Measurements from ENCODE around the gene FOXP1. TPM values are rescaled to one million over a fixed set of nuclear protein-coding genes. Genes with fewer than 3 reads are reported as not detected.
A peak's percentile ranks its signal among the peaks of the same experiment; 100 is the strongest.

Gene FOXP1
- total and polyA plus RNA-seq, 2 donors (not counting 1 experiment from before 2014, with no cell fraction given), result 91.1 to 508 TPM

DNA sequence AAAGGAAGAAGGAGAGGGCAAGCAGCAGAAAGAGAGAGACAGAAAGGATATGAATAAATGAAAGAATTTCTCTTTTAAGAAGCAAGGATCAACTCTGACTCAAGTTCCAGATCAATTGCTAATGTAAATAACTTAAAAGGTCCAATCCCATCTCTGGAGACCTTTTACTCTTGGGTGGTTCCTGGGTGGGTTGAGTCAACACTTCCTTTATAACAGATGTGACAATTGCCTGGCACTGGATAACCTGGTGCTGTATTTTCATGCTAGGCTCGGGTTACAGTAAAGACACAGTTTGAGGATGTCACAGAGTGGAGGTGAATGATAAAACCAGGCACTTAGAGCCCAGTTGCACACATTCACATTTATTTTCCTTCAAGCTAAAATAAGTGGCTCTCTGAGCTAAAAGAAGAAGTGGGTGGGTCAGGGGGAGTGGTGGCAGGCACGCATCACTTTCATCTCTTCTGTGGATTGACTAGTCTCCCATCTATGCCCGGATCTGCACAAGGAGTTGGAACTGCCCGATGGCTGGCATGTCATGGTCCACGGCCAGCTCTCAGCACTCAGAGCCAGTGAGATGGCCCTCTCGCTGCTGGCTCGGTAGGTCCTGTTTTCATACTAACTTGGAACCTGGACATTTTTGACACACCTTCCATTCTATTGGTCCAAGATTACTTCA lies 465.8 kb downstream of the FOXP1 start:
- H3K27me3 ChIP-seq (replicated peaks in 1 of 4; ENCODE audit: control extremely low read depth in 1 of 4, control insufficient read depth in 3 of 4, insufficient read depth in 4 of 4, low read length in 3 of 4), result no peaks in the 10 kb centered on the region
- H3K9me3 ChIP-seq (ENCODE audit: control extremely low read depth in 1 of 3, control insufficient read depth in 2 of 3, insufficient read depth in 1 of 3, low read length in 2 of 3), result no peaks in the 10 kb centered on the region
- CTCF ChIA-PET, result interaction anchor here (1.1 to 2.2 kb wide), 5 partner anchors 12 to 394 kb away, joined by 3 to 7 read pairs (median 4); no protein-coding TSS in a partner anchor
- H3K4me1 ChIP-seq (ENCODE audit: control insufficient read depth in 2 of 2, insufficient read depth in 2 of 2, low read length in 2 of 2), result peaks cover 28 to 31% of the 10 kb centered on the region in 2 donors
- POLR2A ChIA-PET, result interaction anchor here (1.0 to 1.1 kb wide), 3 partner anchors 9 to 13 kb away, joined by 5 read pairs; no protein-coding TSS in a partner anchor
- Mint-ChIP-seq H3K9me3 (ENCODE audit: insufficient read depth) (no peaks in the 10 kb centered on the region), H3K27ac (peak overlapping the region; percentile 93), H3K27me3 (no peaks in the 10 kb centered on the region), H3K4me3 (peak overlapping the region; percentile 80), H3K4me1 (peaks cover 81% of the 10 kb centered on the region)
- no peak overlapping the region for H3K4me3 ChIP-seq (ENCODE audit: control extremely low read depth in 1 of 5, extremely low read depth in 1 of 5, insufficient read depth in 1 of 5, low read depth in 2 of 5, low read length in 4 of 5)
- TF ChIP-seq EZH2 (IDR thresholded peaks at IDR 0.05; ENCODE audit: borderline replicate concordance, insufficient read depth, low read depth, low read length, poor library complexity, severe bottlenecking), result no peak
- TF ChIP-seq, protein P1, sequence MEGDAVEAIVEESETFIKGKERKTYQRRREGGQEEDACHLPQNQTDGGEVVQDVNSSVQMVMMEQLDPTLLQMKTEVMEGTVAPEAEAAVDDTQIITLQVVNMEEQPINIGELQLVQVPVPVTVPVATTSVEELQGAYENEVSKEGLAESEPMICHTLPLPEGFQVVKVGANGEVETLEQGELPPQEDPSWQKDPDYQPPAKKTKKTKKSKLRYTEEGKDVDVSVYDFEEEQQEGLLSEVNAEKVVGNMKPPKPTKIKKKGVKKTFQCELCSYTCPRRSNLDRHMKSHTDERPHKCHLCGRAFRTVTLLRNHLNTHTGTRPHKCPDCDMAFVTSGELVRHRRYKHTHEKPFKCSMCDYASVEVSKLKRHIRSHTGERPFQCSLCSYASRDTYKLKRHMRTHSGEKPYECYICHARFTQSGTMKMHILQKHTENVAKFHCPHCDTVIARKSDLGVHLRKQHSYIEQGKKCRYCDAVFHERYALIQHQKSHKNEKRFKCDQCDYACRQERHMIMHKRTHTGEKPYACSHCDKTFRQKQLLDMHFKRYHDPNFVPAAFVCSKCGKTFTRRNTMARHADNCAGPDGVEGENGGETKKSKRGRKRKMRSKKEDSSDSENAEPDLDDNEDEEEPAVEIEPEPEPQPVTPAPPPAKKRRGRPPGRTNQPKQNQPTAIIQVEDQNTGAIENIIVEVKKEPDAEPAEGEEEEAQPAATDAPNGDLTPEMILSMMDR (IDR thresholded peaks at IDR 0.05), result no peak
- H3K27ac ChIP-seq (ENCODE audit: low read length in 2 of 2), result peak overlapping the region in 1 of 2 donors; percentile 73
- H3K36me3 ChIP-seq (replicated peaks in 1 of 2; ENCODE audit: control extremely low read depth in 1 of 2, control insufficient read depth in 1 of 2, extremely low read depth in 1 of 2, insufficient read depth in 2 of 2, low read length in 1 of 2), result peaks cover 1 to 57% of the 10 kb centered on the region in 2 experiments
- peaks cover 96% of the 10 kb centered on the region for H3K79me2 ChIP-seq (ENCODE audit: control insufficient read depth, insufficient read depth, low read length)
- 76% methylated on average over 5 of the region's 7 CpGs for WGBS (ENCODE audit: insufficient coverage)
- DNase-seq (peak; percentile 47), ATAC-seq (ENCODE audit: low read depth) (peak; percentile 66)
- peak overlapping the region; percentile 46 for H3K4me2 ChIP-seq (replicated peaks; ENCODE audit: low read depth, low read length, poor library complexity, severe bottlenecking)
- no peak overlapping the region for H2AFZ ChIP-seq (ENCODE audit: insufficient read depth, low read depth, low read length, poor library complexity, severe bottlenecking)
- no peak overlapping the region for H3K9ac ChIP-seq (ENCODE audit: low read length)
- H4K20me1 ChIP-seq (ENCODE audit: control insufficient read depth, insufficient read depth, low read length, poor library complexity, severe bottlenecking), result peaks cover 76% of the 10 kb centered on the region
- intact Hi-C loops (cut with micrococcal nuclease), result loop anchor here (1.0 to 2.0 kb wide), 2 partner anchors 10 to 13 kb away; no protein-coding TSS in a partner anchor

DNA sequence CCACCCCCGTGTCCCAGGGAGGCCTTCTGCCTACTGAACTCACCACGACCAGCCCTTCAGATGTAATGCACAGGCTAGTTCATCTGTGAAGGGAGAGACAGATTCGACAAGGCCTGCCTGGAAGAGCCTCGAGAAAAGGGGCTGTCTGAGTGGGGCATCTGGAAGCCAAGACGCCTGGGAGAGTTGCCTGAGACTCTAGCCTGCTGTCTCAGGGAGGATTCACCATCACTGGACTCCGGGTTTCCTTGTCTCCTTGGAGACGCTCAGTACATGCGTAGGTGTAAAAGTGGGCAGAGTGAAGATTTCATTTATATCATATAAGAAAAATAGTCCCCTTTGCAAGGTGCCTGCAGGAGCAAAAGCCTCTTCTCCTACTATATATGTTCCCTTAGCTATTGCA lies 468.9 kb downstream of the FOXP1 start:
- POLR2A ChIA-PET, result no interaction called here
- H3K36me3 ChIP-seq (replicated peaks in 1 of 2; ENCODE audit: control extremely low read depth in 1 of 2, control insufficient read depth in 1 of 2, extremely low read depth in 1 of 2, insufficient read depth in 2 of 2, low read length in 1 of 2), result peaks cover 3 to 71% of the 10 kb centered on the region in 2 experiments
- no peak overlapping the region for H3K4me2 ChIP-seq (replicated peaks; ENCODE audit: low read depth, low read length, poor library complexity, severe bottlenecking)
- no peaks in the 10 kb centered on the region for H3K27me3 ChIP-seq (replicated peaks in 1 of 4; ENCODE audit: control extremely low read depth in 1 of 4, control insufficient read depth in 3 of 4, insufficient read depth in 4 of 4, low read length in 3 of 4)
- no peaks in the 10 kb centered on the region for H3K27me3 Mint-ChIP-seq
- CTCF ChIA-PET, result no interaction called here
- no peak overlapping the region for H3K4me3 ChIP-seq (ENCODE audit: control extremely low read depth in 1 of 5, extremely low read depth in 1 of 5, insufficient read depth in 1 of 5, low read depth in 2 of 5, low read length in 4 of 5)
- H4K20me1 ChIP-seq (ENCODE audit: control insufficient read depth, insufficient read depth, low read length, poor library complexity, severe bottlenecking), result peaks cover 70% of the 10 kb centered on the region
- TF ChIP-seq EZH2 (IDR thresholded peaks at IDR 0.05; ENCODE audit: borderline replicate concordance, insufficient read depth, low read depth, low read length, poor library complexity, severe bottlenecking), result no peak
- TF ChIP-seq, protein P1 (IDR thresholded peaks at IDR 0.05), result no peak
- H3K4me3 Mint-ChIP-seq, result no peak overlapping the region
- 94% methylated on average over 5 of the region's 8 CpGs for WGBS (ENCODE audit: insufficient coverage)
- H3K79me2 ChIP-seq (ENCODE audit: control insufficient read depth, insufficient read depth, low read length), result peaks cover 92% of the 10 kb centered on the region
- H3K4me1 ChIP-seq (ENCODE audit: control insufficient read depth in 2 of 2, insufficient read depth in 2 of 2, low read length in 2 of 2), result peaks cover 24 to 27% of the 10 kb centered on the region in 2 donors
- peak overlapping the region; percentile 28 for H3K27ac Mint-ChIP-seq
- H3K4me1 Mint-ChIP-seq, result peaks cover 70% of the 10 kb centered on the region
- no peak for ATAC-seq (ENCODE audit: low read depth)
- no peak for DNase-seq
- H3K27ac ChIP-seq (ENCODE audit: low read length in 2 of 2), result peak overlapping the region in 1 of 2 donors; percentile 21
- no peaks in the 10 kb centered on the region for H3K9me3 ChIP-seq (ENCODE audit: control extremely low read depth in 1 of 3, control insufficient read depth in 2 of 3, insufficient read depth in 1 of 3, low read length in 2 of 3)
- no peak overlapping the region for H3K9ac ChIP-seq (ENCODE audit: low read length)
- H2AFZ ChIP-seq (ENCODE audit: insufficient read depth, low read depth, low read length, poor library complexity, severe bottlenecking), result no peak overlapping the region
- no peaks in the 10 kb centered on the region for H3K9me3 Mint-ChIP-seq (ENCODE audit: insufficient read depth)
- intact Hi-C loops (cut with micrococcal nuclease), result no loop called here

Data from B cell (primary cell).